Measurements from ENCODE around the gene DNASE1L2.
A peak's percentile ranks its signal among the peaks of the same experiment; 100 is the strongest.

The DNASE1L2 gene

DNA sequence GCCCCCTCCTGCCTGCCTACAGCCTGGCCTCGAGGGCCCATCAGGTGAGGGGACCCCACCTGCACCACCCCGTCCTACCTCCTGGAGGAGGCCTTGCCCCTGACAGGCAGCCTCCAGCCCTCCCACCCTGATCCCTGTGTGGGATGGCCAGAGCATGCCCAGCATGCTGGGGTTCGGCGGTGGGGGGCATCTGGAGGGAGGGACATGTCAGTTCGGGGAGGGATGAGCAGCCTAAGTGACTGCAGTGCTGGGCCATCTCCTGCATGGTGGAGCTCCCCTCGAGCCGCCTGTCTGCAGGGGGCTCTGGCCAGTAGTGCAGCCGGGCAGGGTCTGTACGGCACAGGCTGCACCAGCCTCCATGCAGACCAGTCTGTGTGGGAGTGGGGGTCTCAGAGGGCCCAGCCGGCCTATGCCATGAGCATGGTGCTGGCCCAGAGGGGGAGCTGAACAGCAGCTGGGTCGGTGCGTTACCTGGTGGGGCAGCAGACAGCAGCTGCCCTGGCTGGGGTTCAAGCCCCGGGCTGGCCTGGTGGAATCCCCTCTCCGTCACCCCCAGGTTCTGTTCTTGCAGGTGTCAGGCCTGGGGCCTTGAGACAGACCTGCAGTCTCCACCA is 35.7 kb downstream of the DNASE1L2 start:
- DNase-seq, result no peak

DNA sequence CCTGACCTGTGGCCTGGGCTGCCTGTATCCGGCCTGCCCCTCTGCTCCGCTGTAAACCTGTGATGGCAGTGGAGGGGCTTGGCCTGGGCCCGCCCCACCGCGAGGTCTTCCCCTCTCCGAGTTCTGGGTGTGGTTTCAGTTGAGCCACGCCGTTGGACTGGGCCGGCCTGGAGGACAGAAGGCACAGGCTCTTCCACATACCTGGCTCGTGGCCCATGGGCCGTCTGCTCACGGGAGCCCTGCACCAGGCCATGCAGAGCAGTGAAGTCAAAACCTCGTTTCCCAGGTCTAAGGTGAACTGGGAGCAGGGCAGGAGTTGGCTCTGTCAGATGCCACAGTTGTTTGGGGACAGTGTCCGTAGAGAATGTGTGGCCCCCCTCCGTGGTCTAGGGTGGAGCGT is 37.2 kb downstream of the DNASE1L2 start:
- DNase-seq, result no peak

DNA sequence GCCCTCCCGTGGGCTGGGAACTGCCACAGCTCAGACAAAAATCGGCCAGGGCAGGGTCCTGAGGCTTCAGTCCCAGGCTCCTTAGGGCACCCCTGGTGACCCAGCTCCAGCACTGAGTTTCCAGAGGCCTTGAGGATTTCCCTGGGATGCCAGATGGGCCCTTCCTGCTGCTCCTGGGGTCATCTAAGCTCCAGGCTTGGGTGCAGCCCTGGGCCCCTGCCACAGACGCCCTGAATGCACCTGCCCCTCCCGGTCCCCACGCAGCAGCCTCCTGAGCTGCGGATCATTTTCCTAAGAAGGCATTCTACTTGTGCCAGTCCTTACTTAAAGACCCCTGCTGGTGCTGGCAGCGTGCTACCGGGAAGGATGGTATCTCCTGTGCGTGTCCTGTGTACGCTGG is 37.7 kb downstream of the DNASE1L2 start:
- DNase-seq, result no peak

DNA sequence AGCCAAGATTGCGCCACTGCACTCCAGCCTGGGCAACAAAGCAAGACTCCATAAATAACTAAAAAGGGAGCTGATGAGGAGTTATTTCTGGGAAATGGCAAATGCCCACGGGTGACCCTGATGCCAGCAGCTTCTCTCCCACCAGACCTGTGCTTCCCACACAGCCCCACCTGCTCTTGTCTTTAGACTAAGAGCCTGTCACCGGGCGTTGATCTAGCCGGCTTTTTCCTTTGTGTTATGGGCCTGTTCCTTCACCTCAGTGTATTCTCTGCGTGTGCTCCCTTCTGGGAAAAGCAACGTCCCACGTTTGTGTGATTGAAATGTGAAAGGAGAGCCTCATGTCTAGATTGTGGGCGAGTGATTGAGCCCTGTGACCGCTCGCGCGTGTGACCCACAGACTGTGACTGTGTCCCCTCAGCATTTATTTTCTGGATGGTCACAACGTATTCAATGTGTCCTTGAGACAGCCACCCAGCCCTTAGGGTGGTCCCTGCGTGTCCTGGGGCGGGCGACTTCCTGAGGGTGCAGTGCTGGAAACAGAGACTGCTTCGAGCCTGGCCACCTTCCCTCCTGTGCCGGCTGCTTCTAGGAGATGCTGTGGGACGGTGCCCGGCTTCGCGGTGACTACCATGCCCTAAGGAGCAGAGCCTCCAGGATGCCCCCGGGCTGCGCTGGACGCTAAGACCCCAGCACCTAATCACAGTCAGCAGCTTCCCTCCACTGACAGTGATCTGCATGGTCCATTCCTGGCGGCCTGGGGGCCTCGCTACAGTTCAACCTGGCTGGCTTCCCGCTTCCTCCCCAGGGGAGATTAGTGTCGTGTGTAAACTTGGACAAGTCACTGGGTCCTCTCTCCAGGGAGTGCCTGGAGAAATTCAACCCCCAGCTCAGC is 39.5 kb downstream of the DNASE1L2 start:
- DNase-seq, result no peak

DNA sequence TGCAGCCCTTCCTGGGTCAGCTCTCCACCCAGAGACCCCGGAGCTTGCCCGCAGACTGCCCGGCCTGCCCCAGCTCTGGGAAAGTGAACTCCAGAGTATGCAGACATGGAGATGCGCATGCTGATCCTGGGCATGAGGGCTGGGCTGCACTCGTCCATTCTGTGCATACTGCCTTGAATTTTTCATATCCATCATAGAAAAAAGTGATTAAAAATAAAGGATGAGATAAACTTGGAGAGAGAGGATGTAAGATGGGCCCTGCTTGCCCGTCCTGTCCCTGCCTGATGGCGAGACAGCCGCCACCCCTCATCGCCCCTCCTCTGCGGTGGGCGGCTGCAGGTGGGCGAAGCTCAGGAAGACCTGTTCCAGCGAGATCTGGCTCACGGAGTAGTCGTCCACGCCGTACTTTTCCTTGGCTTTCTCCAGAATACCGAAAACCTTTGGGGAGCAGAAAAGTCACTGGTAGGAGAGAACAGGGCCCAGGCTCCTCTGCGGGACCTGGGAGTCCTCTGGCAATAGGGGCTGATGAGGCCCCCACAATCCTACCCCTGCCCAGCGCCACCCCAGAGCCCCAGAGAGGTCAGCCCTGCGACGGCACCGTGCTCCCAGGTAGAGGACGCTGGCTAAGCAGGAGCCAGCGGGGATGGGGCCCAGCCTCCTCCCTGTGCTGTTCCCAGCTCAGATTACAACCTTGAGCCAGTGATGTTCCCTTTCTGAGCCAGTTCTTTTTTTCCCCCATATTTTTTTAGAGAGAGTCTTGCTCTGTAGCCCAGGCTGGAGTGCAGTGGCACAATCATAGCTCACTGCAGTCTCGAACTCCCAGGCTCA is 40.3 kb downstream of the DNASE1L2 start:
- DNase-seq, result no peak

DNA sequence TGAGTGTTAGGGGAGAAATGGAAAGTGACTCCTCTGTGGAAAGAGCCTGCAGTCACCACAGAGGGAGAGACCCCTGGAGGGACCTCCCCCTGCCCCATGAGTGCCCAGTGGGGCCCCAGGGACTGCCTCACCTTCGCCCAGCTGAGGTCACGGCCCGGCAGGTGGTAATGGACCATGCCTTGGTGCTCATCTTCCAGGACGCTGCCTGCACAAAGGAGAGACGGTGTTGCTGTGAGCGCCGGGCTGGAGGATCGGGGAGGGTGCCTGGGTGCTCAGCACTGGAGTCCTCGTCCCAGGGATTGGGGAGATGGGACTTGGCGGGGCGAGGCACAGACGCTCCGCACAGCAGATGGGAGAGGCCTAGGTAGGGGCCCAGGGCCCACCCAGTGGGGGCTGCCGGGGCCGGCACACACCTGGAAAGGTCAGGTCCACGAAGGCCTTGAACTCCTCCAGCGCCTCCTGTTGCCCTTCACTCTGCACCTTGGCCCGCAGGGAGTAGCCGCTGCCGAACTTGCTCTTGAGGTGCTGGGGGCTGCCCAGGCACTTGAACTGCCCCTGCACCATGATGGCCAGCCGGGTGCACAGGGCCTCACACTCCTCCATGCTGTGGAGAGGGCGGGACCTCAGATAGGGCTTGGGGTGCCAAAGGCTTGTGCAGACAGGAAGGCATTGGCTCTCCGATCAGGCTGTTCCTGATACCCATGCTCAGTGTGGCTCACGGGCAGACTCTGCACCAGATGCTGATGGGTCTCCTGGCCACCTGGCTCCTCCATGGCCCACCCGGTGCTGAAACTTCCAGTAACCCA is 41.4 kb downstream of the DNASE1L2 start:
- no peak for DNase-seq

DNA sequence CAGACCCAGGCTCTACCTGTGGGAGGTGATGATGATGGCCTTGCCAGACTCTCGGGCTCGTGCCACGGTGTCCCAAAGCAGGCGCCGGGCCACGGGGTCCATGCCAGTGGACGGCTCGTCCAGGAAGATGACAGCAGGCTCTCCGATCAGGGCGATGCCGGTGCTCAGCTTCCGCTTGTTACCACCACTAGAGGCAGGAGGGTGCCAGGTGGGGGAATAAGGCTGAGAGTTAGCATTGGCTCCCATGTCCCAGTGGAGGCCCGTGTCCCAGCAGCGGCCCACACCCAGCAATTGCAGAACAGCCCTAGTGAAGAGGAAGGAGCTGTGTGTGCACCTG is 42.0 kb downstream of the DNASE1L2 start:
- DNase-seq, result no peak

DNA sequence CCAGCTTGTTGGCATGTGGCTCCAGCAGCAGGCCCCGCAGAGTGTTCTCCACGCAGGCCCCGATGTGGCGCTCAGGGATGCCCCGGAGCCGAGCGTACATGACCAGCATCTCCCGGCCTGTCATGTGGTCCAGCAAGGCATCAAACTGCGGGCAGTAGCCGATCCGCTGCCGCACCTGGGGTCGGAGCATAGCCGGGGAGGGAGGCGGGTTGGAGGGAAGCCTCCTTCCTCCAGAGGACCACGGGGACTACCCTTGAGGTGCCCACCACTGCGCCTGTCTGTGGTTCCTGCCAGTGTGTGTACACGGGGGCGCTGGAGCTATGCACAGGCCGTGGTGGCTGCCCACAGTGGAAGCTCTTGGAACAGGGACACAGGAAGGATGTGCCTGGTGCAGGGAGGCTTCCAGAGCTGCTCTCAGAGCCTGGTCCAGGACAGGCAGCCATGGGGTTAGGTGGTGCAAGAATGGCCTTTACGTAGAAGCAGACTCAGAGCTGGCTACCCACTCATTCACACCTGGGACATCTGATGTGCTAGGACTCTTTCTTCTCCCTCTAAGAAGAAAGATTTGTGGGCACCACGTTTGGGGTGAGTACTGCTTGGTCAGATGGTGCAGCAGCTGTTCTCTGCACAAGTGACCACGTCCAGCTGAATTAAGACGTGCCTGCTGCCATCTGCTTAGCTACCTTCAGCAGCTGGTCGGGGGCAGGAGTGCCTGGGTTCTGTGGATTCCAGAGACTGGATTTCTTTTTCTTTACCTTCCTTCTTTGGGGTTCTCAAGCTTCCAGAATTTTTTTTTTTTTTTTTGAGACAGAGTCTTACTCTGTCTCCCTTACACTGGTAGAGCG is 42.9 kb downstream of the DNASE1L2 start:
- no peak for DNase-seq

DNA sequence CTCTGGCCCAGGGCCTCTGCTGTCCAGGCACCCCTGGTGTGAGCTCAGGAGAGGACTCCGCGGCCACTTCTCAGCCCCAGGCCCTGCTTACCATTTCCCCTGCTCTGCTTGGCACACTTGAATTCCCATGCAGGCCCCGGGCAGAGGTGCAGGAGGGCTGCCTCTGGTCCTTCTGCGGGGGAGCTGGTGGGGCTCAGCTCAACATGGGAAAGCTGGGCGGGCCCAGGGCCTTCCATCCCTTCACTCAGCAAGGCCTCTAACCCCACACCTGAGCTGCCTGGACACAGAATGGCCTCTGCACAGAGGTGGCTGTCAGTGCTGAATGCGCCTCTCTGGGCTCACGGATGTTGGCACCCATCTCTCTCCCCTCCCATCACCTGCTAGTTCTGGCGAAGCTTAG is 44.2 kb downstream of the DNASE1L2 start:
- no peak for DNase-seq

DNA sequence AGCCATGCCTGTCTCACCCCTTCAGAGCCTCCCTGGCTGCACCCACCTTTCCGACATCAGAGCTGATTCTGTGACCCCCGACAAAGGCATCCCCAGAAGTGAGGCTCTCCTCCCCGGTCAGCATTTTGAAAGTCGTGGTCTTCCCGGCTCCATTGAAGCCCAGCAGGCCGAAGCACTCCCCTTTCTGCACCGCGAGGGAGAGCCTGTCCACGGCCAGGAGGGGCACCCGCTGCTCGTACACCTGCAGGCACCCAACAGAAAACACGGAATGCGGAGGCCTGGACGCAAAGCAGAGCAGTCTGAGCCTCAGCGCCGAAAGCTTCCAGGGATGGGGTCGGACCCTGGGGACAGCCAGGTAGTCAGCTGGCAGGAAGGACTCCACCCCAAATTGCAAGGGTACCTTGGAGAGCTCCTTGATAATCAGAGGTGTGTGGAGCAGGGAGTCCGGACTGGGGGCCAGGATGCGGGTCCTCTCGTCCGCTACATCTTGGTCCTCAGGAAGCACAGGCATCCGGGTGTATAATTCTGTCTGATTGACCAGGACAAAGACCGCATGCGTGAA is 44.8 kb downstream of the DNASE1L2 start:
- no peak for DNase-seq

DNA sequence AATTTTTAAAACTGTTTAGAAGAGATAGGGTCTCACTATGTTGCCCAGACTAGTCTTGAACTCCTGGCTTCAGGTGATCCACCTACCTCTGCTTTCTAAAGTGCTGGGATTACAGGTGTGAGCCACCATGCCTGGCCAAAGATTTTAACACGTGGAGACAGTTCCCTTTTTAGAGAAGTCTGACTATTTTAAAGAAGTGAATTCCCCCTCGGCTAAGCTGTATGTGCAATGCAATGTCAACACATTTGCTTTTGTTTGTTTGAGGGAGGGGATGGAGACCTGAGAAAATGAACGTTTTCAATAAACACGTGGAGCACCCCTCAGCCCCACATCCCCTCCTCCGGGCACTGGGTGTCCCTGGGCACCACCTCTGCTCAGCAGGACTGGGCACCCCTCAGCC is 46.0 kb downstream of the DNASE1L2 start:
- no peak for DNase-seq

DNA sequence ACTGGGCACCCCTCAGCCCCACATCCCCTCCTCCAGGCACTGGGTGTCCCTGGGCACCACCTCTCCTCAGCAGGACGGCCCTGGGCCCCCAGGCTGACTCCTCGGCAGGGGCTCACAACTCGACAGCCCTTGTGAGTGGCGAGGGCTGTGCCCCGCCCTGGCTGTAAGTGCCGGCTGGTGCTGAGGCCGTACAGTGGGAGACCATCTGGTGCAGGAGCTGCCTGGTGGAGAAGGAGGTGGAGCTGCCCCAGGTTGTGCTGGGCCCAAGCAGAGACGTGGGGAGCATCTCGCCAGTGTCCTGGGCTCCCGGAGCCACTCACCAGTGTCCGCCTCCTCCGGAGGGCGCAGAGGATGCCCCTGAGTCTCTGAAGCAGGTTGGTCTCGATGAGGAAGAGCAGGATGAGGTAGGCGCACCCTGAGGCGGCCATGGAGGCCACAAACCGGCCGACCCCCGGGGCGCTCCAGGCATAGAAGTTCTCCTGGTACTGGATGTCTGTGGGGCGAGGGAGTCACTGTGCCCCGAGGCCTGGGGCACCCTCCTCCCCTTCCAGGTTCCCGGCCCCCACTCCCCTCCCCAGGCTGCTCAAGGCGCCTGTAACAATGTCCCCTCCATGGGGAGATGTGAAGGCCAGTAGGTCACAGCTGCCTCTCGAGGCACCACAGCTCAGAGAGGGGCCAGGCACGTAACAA is 46.8 kb downstream of the DNASE1L2 start:
- DNase-seq, result peak; percentile 27

DNA sequence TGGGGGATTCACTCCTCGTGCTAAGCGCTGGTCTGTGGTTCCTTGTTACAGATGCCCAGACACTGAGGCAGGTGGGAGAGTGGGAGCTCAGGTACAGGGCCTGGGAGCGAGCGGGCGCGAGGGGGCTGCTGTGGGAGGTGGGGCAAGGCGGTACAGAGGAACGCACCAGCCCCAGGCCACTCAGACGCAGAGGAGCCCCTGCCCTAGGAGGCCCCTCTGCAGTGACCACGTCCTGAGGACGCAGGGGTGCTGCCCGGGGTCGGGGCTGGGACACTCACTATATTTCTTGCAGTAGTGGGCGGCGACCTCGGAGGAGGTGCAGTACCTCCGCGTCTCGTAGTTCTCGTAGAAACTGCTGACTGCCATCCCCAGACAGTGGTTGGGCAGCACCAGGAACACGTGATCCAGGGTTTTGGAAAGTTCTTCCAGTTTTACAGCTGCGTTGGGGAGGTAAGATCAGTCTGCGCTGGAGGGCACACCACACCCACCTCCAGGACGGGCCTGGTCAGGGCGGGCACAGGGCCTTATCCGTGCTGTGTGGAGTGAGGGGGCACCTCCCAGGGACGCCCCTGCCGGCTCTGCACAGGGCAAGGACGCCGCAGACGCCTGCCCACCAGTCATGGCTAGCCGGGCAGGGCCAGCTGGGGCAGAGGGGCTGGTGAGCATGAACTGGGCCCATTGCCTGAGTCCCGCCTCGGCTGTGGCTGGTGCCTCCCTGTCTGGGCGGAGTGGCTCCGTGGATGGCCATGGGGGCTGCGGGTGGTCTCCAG is 47.9 kb downstream of the DNASE1L2 start:
- no peak for DNase-seq

DNA sequence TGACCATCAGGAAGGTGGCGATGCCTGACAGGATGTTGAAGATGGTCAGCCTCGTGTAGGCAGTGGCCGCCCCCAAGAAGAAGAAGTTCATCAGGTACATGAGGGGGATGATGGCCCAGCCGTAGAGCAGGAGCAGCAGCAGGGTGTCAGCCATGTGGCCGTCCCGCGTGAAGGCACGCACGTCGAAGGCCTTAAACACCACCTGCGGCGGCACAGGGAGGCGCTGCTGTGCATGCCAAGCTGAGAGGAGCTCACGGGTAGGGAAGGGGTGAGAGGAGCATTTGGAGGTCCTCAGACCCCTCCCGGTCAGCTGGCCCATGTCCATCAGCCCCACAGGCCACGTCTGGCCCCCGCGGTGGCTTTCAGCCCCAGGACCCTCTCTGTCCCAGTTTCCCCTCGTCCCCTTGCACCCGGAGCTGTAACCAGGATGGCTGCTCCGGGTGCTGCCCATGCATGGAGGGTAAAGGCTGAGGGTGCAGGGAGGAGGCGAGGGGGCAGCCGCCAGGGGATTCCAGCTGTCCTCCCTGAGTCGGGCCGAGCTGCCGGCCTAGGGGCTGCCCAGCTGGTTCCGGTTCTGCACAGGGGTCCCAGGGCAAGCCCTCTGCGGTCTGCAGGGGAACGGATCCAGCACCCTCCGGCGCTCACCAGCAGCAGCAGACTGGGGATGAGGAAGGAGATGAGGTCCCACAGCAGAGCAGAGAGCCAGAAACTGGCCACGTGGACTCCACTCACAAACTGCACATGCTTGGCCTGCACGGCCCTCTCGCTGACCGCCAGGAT is 48.7 kb downstream of the DNASE1L2 start:
- DNase-seq, result no peak

DNA sequence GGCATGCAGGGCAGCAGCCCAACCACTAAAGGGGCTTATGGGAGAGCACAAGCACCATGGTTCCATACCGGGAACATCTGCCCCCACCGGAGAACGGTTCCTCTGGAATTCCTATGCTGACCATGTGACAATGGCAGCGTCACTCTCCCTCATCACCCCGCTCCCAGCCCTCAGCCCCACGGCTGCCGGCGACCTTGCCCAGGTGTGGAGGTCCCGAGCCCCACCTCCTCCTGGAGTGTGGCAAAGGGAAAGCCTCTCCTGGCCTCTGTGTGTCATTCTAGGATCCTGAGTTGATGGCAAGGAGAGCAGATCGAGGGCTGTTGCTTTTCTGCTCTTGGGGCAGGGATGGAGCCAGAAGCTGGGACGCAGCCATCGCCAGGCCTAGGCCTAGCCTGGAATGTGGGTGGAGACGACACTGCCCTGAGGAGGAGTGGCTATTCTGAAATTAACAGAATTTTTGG is 49.5 kb downstream of the DNASE1L2 start:
- no peak for DNase-seq

DNA sequence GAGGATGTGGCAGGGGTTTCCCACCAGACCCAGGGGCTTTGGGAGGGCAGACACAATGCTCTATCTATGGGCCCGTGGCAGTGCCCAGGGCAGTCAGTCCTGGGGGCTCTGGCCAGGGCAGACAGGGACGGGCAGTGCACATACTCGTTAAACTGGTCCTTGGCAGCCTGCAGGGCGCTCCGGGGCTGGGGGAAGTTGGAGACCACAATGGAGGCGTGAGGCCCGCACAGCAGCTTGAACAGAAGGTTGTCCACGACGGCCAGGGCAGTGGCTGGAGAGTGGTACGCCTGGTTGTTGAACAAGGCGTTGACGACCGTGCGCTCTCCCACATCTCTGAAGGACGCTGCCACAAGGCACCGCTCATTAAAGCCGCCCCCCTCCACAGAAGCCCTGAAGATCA is 50.3 kb downstream of the DNASE1L2 start:
- DNase-seq, result no peak

DNA sequence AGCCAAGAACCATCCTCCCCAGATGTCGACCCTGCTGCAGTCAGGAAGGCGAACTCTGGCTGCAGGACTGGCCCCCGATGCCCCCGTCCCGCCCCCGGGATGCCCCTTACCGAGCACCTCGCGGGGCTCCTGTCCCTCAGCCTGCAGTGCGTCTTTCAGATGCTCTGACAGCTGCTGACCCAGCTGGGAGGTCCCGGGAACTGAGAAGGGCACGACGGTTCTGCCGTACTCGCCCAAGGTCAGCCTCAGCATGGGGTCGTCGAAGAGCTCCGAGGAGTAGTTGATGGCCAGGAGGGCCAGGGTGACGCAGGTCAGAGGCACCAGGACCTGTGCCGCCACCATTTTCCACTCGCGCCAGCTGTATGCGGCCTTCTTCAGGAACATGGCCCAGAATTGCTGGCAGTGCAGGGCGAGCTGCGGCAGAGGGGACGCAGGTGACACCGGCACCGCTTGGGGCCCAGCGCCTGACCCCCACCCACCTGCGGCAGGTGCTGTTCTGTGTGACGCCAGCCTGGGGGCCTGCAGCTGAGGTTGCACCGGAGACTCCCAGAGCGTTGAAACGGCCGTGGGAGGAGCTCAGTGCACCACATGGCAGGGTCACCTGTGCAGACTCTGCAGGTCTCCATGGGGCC is 51.8 kb downstream of the DNASE1L2 start:
- no peak for DNase-seq

All from NCI-H1694 (cell line).